HG02759 (cell line): ENCODE data around the gene HTR1E.
A peak's percentile ranks its signal among the peaks of the same experiment; 100 is the strongest.
"Not testable (repeated sequence)": the region's sequence is repeated elsewhere in the genome, so short reads cannot be mapped to it uniquely, and the experiment has no call there.

Experiments used
- ATAC-seq: cut with Tn5 transposase; IDR thresholded peaks from one replicate; pipeline ENCODE4 v1.9.1; 2021; ENCODE audit warnings: mild to moderate bottlenecking, moderate library complexity; ENCODE audit not compliant: unreplicated experiment

The HTR1E gene, protein sequence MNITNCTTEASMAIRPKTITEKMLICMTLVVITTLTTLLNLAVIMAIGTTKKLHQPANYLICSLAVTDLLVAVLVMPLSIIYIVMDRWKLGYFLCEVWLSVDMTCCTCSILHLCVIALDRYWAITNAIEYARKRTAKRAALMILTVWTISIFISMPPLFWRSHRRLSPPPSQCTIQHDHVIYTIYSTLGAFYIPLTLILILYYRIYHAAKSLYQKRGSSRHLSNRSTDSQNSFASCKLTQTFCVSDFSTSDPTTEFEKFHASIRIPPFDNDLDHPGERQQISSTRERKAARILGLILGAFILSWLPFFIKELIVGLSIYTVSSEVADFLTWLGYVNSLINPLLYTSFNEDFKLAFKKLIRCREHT

DNA sequence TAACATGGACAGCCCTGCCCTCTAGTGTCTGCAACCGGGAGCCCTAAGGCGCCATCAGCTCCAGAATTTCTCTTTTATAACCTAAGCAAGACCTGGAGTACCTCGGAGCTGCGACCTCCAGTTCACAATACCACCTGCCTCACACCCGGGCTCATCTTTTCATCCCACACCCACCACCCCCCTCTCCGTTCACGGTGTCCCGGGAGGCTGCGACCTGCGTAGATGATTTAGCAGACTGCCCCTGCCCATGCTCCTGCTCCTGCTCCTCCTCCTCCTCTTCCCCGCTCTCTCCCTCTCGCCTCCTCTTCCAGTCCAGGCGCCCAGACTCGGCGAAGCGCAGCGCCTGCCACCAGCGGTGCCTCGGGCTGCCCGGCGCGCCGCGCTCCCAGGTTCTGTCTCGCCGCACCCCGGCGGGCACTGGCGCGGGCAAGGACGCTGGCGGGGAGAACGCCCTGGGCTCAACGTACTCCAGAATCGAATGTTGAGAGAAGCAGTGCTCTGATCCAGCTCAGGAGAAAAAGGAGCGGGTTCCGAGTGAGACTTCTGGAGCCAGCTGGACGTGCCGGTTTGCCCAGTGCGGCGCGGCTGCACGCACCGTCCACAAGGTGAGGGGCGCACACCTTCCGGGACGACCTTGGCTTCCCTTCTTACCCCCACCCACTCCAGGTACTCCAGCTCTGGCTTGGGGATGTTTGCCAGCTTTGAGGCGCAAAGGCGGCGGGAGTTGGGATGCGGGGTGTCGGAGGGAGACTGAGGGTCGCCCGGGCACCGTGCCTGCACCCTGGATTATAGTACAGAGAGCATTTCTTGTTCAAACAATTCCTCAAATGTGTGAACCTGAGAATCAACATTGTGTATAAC lies at the start of gene HTR1E:
TSS of gene HTR1E (plus strand) at position 310 of the 861 bp plus-strand sequence. CDS start 77,807 bp downstream, outside the sequence.
- ATAC-seq, result peak; percentile 78

DNA sequence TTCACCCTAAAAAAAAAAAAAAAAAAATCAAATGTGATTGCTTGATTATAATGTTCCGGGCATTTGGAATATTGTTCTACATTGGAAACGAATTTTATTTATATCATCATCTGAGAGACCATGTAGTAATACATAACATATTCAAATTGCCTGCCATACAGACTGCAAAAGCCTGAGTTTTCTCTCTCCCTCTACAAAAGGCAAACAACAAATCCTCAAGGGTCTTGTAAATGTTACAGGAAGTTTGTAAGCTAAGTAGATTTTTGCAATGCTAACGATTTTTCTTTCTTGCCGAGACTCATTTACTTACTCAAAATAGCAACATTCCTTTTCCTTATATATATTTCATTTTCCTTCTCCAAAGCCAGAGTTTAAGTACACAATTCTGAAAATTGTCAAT lies 49.0 kb upstream of the HTR1E start:
- ATAC-seq, result no peak

DNA sequence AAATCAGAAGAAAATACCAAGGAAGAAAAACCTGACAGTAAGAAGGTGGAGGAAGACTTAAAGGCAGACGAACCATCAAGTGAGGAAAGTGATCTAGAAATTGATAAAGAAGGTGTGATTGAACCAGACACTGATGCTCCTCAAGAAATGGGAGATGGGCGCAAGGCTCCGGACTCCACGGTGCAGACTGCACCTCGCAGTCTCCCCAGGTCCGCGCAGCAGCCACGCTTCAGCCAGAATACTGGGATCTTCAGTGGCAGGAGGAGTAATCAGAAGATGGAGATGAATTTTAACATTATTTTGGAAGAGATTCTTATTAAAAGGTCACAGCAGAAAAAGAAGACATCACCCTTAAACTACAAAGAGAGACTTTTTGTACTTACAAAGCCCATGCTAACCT lies 40.1 kb upstream of the HTR1E start:
- not testable (repeated sequence) for ATAC-seq

DNA sequence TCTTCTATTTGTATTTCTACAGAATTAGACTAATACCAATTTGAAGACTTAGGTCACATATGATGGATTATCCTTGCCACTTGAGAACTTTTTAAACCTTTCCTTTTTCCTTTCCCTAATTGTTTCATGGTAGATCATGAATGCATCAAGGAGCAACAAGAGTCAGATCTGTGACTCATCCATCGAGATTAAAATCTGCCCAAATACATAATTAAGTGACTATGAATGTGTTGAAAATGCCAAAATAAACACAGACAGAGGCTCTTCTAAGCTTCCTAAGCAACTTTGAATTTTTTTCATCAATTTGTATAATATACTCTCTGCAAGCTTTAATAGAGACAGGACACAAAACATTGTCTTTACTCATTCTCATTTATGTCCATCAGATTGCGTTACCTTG lies 23.5 kb upstream of the HTR1E start:
- no peak for ATAC-seq

DNA sequence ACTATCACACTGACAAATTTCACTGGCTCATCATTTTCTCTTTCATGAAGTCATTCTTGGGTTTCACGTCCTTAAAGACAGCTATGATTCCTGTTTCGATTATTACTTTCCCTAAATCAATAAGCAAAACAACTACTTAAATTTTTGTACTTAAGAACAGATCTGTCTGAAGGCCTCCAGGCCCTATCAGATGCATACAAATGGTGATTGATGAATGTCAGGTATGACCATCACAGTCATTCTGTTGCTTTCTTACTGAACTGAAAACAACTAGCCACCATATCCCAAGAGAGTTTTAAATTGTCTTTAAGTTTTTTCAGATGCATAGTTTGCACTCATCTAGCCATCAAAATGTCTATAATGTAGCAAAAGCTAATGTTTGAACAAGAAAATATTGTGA lies 20.9 kb upstream of the HTR1E start:
- ATAC-seq, result no peak

DNA sequence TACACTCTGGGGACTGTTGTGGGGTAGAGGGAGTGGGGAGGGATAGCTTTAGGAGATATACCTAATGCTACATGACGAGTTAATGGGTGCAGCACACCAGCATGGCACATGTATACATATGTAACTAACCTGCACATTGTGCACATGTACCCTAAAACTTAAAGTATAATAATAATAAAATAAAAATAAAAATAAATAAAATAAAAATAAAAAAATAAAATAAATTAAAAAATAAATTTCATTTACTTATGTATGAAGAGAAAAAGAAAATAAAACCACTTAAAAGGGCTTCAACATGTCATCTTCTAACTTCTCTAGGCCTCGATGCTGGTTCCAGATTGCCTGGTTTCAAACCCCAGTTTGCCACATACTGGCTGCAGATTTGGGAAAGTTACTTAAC lies 10.2 kb upstream of the HTR1E start:
- not testable (repeated sequence) for ATAC-seq

DNA sequence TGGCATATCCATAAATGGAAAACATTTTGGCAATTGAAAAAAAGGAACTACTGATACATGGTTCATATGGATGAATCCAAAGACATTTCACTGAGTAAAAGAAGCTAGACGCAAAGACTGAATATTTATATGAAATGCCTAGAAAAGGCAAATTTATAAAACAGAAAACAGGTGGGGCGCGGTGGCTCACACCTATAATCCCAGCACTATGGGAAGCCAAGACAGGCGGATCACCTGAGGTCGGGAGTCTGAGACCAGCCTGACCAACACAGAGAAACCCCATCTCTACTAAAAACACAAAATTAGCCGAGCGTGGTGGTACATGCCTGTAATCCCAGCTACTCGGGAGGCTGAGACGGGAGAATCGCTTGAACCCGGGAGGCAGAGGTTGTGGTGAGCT lies 9.5 kb upstream of the HTR1E start:
- ATAC-seq, result not testable (repeated sequence)

DNA sequence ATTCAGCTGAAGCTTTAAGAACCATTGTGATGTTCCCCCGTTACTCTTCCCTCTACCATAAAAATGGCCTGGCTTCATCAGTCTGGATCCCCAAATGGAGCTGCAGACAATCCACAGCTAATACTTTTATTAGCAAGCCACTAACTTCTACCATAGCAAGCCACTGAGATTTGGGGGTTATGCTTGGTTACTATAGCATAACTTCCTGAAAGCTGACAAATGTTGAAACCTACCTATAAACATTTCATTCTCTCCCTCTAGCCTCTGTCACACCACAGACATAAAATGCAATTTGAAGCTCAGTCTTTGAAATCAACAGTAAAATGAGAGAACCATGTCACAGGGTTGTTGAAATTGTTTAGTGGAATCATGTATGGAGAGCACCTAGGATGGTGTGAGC lies 3.0 kb upstream of the HTR1E start:
- ATAC-seq, result no peak

DNA sequence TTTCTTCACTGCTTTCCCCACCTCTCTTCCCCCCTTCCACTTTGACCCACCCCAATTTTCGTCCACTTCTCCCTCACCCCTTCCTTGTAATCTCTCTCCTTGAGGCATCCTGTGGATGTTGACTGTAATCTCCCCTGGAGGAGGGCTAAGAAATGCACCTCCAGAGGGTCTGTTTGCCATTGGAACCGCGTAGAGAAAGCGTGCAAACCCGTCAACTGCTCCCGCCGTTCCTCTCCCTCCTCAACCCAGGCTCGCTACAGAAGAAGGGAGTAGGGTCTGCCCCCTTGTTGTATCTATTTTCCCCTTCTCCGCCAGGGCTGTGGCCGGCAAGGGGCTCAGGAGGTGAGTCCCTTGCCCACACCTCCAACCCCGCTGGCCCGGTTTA lies 502 bp upstream of the HTR1E start:
- no peak for ATAC-seq

DNA sequence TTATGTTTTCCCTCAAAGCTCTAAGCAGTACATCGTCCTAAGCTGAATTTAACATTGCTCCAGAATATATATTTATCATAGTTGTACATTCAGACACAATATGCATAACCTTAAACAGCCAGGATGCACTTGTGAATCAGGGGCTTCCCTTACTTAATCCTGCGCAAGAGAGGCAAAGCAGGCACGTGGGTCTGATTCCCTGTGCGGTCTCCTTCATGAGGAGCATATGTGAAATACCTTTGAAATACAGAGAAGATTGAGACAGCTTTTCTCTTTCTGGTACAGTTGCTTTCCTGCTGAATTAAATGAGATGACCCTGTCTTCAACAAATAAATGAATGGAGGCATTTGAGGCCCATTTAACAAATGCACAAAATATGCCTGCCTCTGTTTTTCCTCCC lies 1.5 kb downstream of the HTR1E start:
- no peak for ATAC-seq

DNA sequence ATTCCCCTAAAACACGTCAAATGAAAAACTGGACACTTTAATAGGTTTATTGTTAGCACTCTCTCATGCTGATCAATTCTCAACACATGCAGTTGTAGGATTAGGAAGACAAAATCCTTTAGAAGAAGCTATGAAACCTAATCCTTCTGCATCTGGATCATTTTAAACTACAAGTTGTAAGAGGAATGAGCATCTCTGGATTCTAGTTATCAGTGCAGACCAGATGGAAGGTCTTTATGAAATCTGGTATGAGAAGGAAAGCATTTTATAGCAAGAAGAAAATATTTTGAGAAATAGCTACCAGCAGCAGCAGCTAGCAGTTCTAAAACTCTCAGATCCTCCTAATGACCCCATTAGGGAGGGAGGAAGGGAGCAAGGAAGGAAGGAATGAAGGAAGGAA lies 4.1 kb downstream of the HTR1E start:
- ATAC-seq, result no peak

DNA sequence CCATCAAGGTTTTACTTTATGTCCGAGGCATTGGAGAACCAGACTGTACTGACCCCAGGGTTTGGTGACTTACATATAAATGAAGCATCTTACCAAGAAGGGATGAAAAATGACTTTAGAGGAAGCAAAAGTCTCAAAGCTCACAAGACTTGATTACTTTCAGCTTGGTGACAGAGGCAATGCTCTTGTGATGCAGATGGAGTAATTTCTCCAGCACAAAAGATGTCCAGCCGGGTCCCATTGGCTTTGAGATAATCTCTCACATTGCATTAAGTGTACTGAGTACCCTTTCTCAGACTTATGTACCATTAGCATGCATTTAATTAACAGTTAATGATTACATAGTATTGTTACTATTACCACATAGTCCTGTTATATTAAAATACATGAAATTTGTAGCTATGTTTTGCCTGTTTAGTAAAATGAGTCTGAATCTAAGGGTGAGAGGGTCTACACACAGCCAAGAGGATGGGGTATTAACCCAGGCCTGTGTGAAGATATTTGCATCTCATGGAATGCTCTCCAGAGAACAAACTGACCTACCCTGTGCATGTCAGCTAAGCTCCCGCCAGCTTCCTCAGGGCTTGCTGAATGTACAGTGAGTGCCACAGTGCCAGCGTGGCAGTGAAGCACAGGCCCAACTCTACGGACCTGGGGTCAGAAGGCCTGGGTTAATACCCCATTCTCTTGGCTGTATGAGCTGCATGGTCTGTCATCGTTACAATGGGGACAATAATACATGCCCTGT lies 5.6 kb downstream of the HTR1E start:
- ATAC-seq, result no peak

DNA sequence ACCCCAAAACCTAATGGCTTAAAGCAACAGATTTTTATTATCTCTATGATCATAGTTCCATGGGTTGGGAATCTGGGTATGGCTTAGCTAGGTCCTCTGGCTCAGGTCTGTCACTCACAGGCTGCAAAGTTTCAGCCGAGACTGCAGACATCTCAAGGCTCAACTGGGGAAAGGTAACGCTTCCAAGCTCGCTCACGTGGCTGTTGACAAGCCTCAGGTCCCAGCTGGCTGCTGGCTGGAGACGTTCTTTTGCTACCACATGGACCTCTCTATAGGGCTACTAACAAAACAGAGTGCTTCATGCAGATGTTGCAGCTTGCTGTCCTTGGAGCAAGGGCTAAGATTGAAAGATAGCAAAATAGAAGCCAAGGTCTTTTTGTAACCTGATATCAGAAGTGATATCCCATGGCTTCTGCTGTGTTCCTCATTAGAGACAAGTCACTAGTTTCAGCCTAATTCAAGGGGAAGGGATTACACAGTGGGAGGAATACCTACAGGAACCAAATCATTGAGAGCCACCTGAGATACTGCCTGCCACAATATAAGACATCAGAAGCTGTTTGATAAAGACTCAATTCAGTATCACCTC lies 6.6 kb downstream of the HTR1E start:
- no peak for ATAC-seq

DNA sequence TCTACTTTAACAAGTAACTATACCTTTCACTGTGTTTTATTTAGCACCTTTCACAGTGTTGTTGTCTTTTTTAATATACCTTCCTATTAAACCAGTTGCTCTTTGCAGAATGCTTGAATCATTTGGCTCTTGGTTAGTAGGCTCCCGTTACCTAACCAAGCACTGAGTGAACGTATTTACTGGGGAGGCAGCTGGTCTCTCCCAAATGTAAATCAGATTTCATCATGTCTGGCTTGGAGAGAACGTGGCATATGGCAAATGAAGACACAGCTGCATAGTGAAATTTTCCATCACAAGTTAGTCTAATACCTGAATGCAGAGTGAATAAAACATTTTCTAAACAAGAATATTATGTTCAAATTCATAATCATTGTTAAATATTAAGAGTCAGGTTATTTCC lies 12.4 kb downstream of the HTR1E start:
- ATAC-seq, result no peak

DNA sequence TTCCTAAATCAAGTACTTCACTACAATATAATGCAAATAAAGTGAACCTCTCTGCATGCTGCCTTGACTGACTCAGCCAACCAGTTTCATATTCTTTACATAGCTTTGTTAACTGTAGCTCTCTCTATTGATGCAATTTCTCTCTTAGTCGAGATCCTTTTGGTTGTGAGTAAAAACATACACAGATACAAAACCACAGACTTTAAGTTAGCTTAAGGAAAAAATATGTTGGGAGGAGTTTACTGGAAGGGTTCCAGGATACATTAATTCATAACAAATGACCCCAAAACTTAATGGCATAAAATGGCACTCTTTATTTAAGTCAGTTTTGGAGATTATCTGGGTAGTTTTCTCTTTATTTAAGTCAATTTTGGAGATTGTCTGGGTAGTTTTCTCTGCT lies 15.7 kb downstream of the HTR1E start:
- no peak for ATAC-seq

DNA sequence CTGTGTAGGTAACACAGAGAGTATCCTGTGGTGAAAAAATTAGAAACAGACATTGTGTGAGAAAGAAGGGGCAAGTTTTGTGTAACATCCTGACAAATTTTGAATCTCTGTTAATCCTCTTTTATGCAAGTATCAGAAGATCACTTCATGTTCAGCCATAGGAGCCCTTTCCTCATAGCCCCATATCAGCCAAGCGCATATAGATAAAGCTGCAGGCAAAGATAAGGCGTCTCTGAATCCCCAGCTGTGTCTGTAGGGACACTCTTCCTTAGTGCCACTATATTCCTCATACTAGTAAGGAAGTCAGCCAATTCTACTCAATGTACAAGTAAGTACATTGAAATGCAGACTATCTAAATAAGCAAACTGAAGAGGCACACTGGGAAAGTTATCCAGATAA lies 22.3 kb downstream of the HTR1E start:
- ATAC-seq, result no peak

DNA sequence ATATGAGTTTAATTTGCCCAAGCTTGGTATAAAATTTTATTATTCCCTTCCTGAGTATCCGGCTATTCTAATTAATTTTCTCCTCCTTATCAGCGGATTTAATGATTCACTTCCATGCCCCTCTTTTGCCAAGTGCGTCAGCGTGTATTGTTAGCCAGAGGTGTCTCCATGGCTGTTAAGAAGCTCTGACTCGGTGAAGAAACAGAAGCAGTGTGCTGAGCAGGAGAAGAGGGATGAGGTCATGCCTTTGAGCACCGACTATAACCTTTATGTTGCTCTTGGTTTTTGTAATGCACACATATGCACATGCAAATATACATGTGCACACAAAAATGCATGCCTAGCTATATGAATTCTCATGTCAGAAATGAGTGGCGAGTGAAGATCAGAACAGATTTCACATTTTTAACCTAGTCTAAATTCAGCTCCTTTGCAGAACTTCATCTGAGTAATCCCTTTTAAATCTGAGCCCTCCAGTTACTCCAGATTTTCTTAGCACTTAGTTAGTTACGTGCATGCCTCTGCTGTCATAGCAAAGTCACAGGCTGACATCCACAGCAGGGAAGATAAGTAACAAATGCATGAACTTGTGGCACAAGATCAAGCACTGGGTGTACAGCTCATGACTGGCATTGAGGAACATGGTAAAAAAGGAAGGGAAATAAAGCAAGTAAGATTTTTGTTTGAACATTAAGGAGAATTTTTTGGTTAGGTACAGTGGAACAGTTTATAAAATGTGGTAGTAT lies 24.3 kb downstream of the HTR1E start:
- no peak for ATAC-seq

DNA sequence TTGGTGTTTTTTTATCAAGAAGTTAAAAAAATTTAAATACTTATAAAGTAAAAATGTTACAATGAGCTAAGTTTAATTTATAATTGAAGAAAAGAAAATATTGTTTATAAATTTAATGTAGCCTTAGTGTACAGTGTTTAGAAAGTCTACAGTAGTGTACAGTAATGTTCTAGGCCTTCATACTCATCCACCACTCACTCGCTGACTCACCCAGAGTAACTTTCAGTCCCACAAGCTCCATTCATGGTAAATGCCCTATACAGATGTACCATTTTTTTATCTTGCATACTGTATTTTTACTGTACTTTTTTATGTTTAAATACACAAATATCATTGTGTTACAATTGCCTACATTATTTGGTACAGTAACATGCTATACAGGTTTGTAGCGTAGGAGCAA lies 26.0 kb downstream of the HTR1E start:
- ATAC-seq, result no peak

DNA sequence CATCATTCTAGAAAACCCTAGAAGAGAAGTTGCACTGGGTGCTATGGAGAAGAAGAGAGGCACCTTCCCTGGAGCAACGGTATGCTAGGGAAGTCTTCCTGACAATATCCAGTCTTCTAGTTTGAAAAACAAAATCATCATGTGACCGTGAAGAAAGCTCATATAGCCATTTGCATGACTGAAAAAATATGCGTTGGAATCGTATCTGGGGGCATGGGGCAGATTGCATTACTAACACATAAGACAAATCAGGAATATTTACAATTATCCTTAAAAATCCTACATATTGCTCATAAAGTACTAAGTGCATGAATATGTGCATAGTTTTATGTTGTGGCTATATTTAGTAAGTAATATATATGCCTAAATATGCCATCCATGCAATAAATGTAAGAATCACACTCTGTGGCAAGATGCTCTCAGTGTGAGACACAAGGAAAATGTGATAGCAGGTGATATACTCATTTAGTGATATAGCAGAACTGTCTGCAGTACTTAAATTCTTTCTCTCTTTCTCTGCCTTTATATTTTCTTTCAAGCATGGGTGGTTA lies 26.8 kb downstream of the HTR1E start:
- ATAC-seq, result no peak

DNA sequence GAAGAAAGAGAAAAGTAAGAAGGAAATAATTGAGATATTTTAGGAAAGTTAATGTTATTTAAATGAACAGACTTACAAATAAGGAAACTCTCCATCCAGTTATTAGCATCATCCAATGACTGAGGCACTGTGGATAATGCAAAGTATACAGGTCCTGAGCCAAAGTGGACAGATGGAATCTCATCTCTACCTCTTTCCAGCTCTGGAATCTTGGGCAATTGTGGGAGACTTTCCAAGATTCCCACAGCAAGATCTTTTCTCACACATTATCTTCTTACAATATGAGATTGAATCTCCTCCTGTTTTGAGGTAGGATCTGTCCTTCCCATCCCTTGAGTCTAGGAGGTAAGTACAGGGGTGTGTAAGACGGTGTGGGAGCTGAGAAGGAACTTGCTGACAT lies 28.9 kb downstream of the HTR1E start:
- no peak for ATAC-seq
